ENCODE measurements around the gene ITK.

DNA sequence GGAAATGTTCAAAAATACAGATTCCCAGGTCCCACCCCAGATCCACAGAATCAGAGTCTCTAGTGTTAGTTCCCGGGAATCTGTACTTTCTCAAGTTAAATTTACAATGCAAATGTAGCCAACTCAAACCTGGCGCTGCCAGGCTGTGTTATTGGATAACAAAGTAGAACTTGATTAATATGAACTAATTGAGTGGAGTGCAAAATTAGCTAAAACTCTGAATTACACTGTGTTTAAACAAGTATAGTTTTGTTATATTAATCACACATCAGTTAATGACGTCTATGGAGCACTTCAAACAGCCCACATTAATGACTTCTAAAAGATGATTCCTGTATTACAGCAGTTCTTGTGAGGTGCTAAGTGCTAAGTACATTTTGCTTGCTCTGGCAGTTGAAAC lies 52.9 kb downstream of the ITK start:
- TF ChIP-seq, protein P1, sequence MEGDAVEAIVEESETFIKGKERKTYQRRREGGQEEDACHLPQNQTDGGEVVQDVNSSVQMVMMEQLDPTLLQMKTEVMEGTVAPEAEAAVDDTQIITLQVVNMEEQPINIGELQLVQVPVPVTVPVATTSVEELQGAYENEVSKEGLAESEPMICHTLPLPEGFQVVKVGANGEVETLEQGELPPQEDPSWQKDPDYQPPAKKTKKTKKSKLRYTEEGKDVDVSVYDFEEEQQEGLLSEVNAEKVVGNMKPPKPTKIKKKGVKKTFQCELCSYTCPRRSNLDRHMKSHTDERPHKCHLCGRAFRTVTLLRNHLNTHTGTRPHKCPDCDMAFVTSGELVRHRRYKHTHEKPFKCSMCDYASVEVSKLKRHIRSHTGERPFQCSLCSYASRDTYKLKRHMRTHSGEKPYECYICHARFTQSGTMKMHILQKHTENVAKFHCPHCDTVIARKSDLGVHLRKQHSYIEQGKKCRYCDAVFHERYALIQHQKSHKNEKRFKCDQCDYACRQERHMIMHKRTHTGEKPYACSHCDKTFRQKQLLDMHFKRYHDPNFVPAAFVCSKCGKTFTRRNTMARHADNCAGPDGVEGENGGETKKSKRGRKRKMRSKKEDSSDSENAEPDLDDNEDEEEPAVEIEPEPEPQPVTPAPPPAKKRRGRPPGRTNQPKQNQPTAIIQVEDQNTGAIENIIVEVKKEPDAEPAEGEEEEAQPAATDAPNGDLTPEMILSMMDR (IDR thresholded peaks at IDR 0.05; ENCODE audit: low read depth, low read length, missing input control) = no peak
- TF ChIP-seq TAF1 (conservative IDR thresholded peaks at IDR 0.05) (no peak), SP1 (IDR thresholded peaks at IDR 0.05) (no peak), NR2F2 (IDR thresholded peaks at IDR 0.05) (no peak), RXRA (IDR thresholded peaks at IDR 0.05) (no peak), FOXA1 (IDR thresholded peaks at IDR 0.05) (no peak), EGR1 (IDR thresholded peaks at IDR 0.05; ENCODE audit: low read depth in 2 of 2) (no peak), YY1 (IDR thresholded peaks at IDR 0.05) (no peak)
- TF ChIP-seq, protein P2, sequence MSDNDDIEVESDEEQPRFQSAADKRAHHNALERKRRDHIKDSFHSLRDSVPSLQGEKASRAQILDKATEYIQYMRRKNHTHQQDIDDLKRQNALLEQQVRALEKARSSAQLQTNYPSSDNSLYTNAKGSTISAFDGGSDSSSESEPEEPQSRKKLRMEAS (IDR thresholded peaks at IDR 0.05) = no peak
